ENCODE data around the gene PRRG1.
"Not testable (repeated sequence)": the region's sequence is repeated elsewhere in the genome, so short reads cannot be mapped to it uniquely, and the experiment has no call there.

Gene PRRG1

DNA sequence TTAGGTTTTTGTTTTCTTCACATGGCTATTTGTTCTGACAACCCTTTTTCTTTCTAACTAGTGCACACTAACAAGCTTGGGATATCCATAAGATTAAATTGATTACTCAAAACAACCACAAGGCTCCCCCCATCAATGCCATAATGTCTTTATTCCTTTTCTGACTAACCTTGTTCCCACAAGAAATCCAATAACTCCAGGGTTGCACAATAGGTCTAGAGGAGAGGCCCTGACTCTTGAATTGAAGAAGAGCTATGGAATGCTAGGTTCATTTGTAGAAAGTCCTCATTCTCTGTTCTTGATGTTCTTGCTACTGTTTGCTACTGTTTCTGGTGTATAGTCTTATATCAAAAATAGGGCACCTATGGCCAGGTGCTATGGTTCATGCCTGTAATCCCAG is 71.0 kb downstream of the PRRG1 start:
- H3K4me1 ChIP-seq = no peaks in the 10 kb centered on the region
- TF ChIP-seq, protein P1, sequence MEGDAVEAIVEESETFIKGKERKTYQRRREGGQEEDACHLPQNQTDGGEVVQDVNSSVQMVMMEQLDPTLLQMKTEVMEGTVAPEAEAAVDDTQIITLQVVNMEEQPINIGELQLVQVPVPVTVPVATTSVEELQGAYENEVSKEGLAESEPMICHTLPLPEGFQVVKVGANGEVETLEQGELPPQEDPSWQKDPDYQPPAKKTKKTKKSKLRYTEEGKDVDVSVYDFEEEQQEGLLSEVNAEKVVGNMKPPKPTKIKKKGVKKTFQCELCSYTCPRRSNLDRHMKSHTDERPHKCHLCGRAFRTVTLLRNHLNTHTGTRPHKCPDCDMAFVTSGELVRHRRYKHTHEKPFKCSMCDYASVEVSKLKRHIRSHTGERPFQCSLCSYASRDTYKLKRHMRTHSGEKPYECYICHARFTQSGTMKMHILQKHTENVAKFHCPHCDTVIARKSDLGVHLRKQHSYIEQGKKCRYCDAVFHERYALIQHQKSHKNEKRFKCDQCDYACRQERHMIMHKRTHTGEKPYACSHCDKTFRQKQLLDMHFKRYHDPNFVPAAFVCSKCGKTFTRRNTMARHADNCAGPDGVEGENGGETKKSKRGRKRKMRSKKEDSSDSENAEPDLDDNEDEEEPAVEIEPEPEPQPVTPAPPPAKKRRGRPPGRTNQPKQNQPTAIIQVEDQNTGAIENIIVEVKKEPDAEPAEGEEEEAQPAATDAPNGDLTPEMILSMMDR (IDR thresholded peaks at IDR 0.05) = no peak
- no peak overlapping the region for H3K4me2 ChIP-seq (ENCODE audit: low read length)
- H3K27ac ChIP-seq = no peak overlapping the region
- no peaks in the 10 kb centered on the region for H3K9me3 ChIP-seq (ENCODE audit: control insufficient read depth, low read length)
- H3K36me3 ChIP-seq (ENCODE audit: control insufficient read depth, insufficient read depth, low read length) = no peaks in the 10 kb centered on the region
- H3K79me2 ChIP-seq = no peaks in the 10 kb centered on the region
- no peak overlapping the region for H3K4me3 ChIP-seq (ENCODE audit: low read depth, low read length)
- H2AFZ ChIP-seq = no peak overlapping the region
- H3K9ac ChIP-seq = no peak overlapping the region
- no peaks in the 10 kb centered on the region for H3K27me3 ChIP-seq (ENCODE audit: control insufficient read depth, insufficient read depth, low read length)

- H3K27ac ChIP-seq = no peak overlapping the region
- H3K4me3 ChIP-seq (ENCODE audit: low read depth, low read length) = no peak overlapping the region
- H3K9ac ChIP-seq = no peak overlapping the region
- no peak overlapping the region for H2AFZ ChIP-seq
- no peaks in the 10 kb centered on the region for H3K36me3 ChIP-seq (ENCODE audit: control insufficient read depth, insufficient read depth, low read length)
- no peaks in the 10 kb centered on the region for H3K9me3 ChIP-seq (ENCODE audit: control insufficient read depth, low read length)
- TF ChIP-seq, protein P1 (IDR thresholded peaks at IDR 0.05) = no peak
- H3K4me1 ChIP-seq = no peaks in the 10 kb centered on the region
- H3K27me3 ChIP-seq (ENCODE audit: control insufficient read depth, insufficient read depth, low read length) = no peaks in the 10 kb centered on the region
- no peak overlapping the region for H3K4me2 ChIP-seq (ENCODE audit: low read length)
- no peaks in the 10 kb centered on the region for H3K79me2 ChIP-seq
These were observed 71.6 kb downstream of the PRRG1 start for GRCh38 chrX:37420756-37421155.

DNA sequence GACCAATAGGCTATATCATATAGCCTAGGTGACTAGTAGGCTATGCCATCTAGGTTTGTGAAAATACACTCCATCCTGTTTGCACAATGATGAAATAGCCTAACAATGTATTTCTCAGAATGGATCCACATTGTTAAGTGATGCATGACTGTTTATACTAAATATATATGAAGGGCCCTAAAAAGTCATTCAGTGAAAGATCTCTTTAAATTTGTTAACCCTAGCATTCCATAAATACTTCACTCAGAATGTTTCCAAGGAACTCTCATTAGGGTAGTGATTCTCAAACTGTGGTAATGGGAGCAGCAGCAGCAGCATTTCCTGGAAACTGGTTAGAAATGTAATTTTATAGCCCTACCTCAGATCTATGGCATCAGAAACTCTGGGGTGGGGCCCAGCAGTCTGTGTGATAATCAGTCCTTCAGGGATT is 74.9 kb downstream of the PRRG1 start:
- Histone ChIP-seq H3K27ac (no peak overlapping the region), H3K4me3 (ENCODE audit: low read depth, low read length) (no peak overlapping the region), H3K79me2 (no peaks in the 10 kb centered on the region), H3K9me3 (ENCODE audit: control insufficient read depth, low read length) (no peaks in the 10 kb centered on the region), H3K27me3 (ENCODE audit: control insufficient read depth, insufficient read depth, low read length) (no peaks in the 10 kb centered on the region), H2AFZ (no peak overlapping the region), H3K4me2 (ENCODE audit: low read length) (no peak overlapping the region), H3K9ac (no peak overlapping the region), H3K4me1 (no peaks in the 10 kb centered on the region), H3K36me3 (ENCODE audit: control insufficient read depth, insufficient read depth, low read length) (no peaks in the 10 kb centered on the region)
- TF ChIP-seq, protein P1 (IDR thresholded peaks at IDR 0.05) = no peak

DNA sequence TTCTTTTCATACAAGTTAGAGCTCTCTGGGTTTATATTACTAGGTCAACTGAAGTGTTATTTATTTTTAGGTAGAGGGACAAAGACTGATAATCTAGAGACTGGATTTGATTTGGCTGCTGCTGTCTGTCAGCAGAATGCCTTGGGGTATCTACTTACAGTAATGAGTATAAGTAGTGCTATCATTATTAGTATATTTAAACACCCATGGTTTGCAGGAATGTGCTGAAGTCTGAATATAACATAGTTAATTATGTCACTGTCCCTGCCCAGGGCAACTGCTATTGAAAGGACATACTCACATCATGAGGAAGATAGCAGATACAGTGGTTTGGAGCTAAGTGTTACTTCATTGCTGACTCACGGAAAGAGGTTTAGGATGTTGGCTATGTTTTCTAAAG is 76.2 kb downstream of the PRRG1 start:
- no peaks in the 10 kb centered on the region for H3K9me3 ChIP-seq (ENCODE audit: control insufficient read depth, low read length)
- H3K27me3 ChIP-seq (ENCODE audit: control insufficient read depth, insufficient read depth, low read length) = no peaks in the 10 kb centered on the region
- H3K9ac ChIP-seq = no peak overlapping the region
- no peak overlapping the region for H3K4me3 ChIP-seq (ENCODE audit: low read depth, low read length)
- TF ChIP-seq, protein P1 (IDR thresholded peaks at IDR 0.05) = no peak
- H3K36me3 ChIP-seq (ENCODE audit: control insufficient read depth, insufficient read depth, low read length) = no peaks in the 10 kb centered on the region
- no peaks in the 10 kb centered on the region for H3K4me1 ChIP-seq
- no peaks in the 10 kb centered on the region for H3K79me2 ChIP-seq
- no peak overlapping the region for H3K4me2 ChIP-seq (ENCODE audit: low read length)
- H3K27ac ChIP-seq = no peak overlapping the region
- H2AFZ ChIP-seq = no peak overlapping the region

GRCh38 chrX:37428962-37429361 is 79.8 kb downstream of the PRRG1 start:
- H3K4me3 ChIP-seq (ENCODE audit: low read depth, low read length); H3K9me3 ChIP-seq (ENCODE audit: control insufficient read depth, low read length); H2AFZ ChIP-seq; H3K27ac ChIP-seq; H3K4me2 ChIP-seq (ENCODE audit: low read length); H3K79me2 ChIP-seq; H3K36me3 ChIP-seq (ENCODE audit: control insufficient read depth, insufficient read depth, low read length); H3K27me3 ChIP-seq (ENCODE audit: control insufficient read depth, insufficient read depth, low read length); H3K4me1 ChIP-seq; H3K9ac ChIP-seq: not testable (repeated sequence)

All from parathyroid adenoma (tissue), 2 donors.